Smooth muscle cell (in vitro differentiated cells): ENCODE results near the gene A3GALT2. TPM values are rescaled to one million over a fixed set of nuclear protein-coding genes. Genes with fewer than 3 reads are reported as not detected.
"Not testable (repeated sequence)": the region's sequence is repeated elsewhere in the genome, so short reads cannot be mapped to it uniquely, and the experiment has no call there.

Source experiments
- DNase-seq: peaks from one replicate; lab custom pipeline; 2025; ENCODE audit not compliant: unreplicated experiment; lab: John Stamatoyannopoulos, UW
- H2AFZ ChIP-seq: fragments of 200-600 bp; sonication (generic); 2 replicates; pipeline ENCODE4 v1.6.0; 2016; ENCODE audit warnings: antibody characterized with exemption, low read depth, mild to moderate bottlenecking
- H3F3A ChIP-seq: fragments of 200-600 bp; sonication (generic); 2 replicates; pipeline ENCODE4 v1.6.0; 2017; ENCODE audit warnings: antibody characterized with exemption, low read depth
- H3K27ac ChIP-seq: fragments of 200-600 bp; sonication (generic); 2 replicates; pipeline ENCODE4 v1.5.1; 2016; ENCODE audit warnings: low read depth, mild to moderate bottlenecking
- H3K27me3 ChIP-seq: fragments of 200-600 bp; sonication (generic); 2 replicates; pipeline ENCODE4 v1.6.1; 2016; ENCODE audit warnings: low read depth, mild to moderate bottlenecking
- H3K36me3 ChIP-seq: fragments of 200-600 bp; sonication (generic); 2 replicates; pipeline ENCODE4 v1.5.1; 2016; ENCODE audit warnings: low read depth
- H3K4me1 ChIP-seq: fragments of 200-600 bp; sonication (generic); 2 replicates; pipeline ENCODE4 v1.5.1; 2016; ENCODE audit warnings: low read depth
- H3K4me2 ChIP-seq: fragments of 200-600 bp; sonication (generic); 2 replicates; pipeline ENCODE4 v1.6.0; 2016; ENCODE audit warnings: mild to moderate bottlenecking
- H3K4me3 ChIP-seq: fragments of 200-600 bp; sonication (generic); 2 replicates; pipeline ENCODE4 v1.5.1; 2016; ENCODE audit warnings: mild to moderate bottlenecking
- H3K79me2 ChIP-seq: fragments of 200-600 bp; sonication (generic); 2 replicates; pipeline ENCODE4 v1.6.0; 2016; ENCODE audit warnings: low read depth, mild to moderate bottlenecking
- H3K9ac ChIP-seq: fragments of 200-600 bp; sonication (generic); 2 replicates; pipeline ENCODE4 v1.6.0; 2016; ENCODE audit warnings: low read depth
- H3K9me3 ChIP-seq: fragments of 200-600 bp; sonication (generic); replicated peaks from 2 replicates; pipeline ENCODE4 v1.5.1; 2016; ENCODE audit warnings: low read depth
- H4K20me1 ChIP-seq: fragments of 200-600 bp; sonication (generic); 2 replicates; pipeline ENCODE4 v1.6.0; 2016; ENCODE audit warnings: low read depth
- CTCF ChIP-seq: fragments of 200-600 bp; sonication (generic); IDR thresholded peaks from 2 replicates; pipeline ENCODE4 v1.5.1; 2017; ENCODE audit warnings: borderline replicate concordance, mild to moderate bottlenecking, antibody characterized with exemption; ENCODE audit not compliant: insufficient read depth, poor library complexity, severe bottlenecking
- WGBS: methylation state at CpG from one replicate; pipeline ENCODE4 v1.1.7; 2016; ENCODE audit warnings: low lambda C conversion rate; 5-methylcytosine and 5-hydroxymethylcytosine counted together
- polyA plus RNA-seq: library from polyadenylated mRNA; unstranded; fragments of >200 nt; fragmentation: Nextera tagmentation; extraction: Ambion mirVana; gene quantifications from 2 replicates; pipeline ENCODE4 v1.2.1, GENCODE V29; 2016
- total RNA-seq: library from RNA; depleted of rRNA; stranded (reverse); fragments of >200 nt; gene quantifications from 2 replicates; pipeline ENCODE4 v1.2.3, GENCODE V29; 2014

A3GALT2 gene
- total and polyA plus RNA-seq, 2 experiments from 2014 or later, result not detected

GRCh38 chr1:33314416-33314815 lies 6.5 kb downstream of the A3GALT2 start:
- Histone ChIP-seq H3K9me3 (no peaks in the 10 kb centered on the region), H3K27me3 (no peaks in the 10 kb centered on the region), H2AFZ (no peak overlapping the region), H4K20me1 (no peaks in the 10 kb centered on the region), H3K9ac (no peak overlapping the region), H3F3A (peaks cover 5% of the 10 kb centered on the region), H3K36me3 (no peaks in the 10 kb centered on the region), H3K79me2 (no peaks in the 10 kb centered on the region), H3K27ac (no peak overlapping the region), H3K4me2 (no peak overlapping the region), H3K4me3 (no peak overlapping the region), H3K4me1 (no peaks in the 10 kb centered on the region)
- DNase-seq, result no peak
- WGBS, result 93% methylated on average over 9 of the region's 9 CpGs
- TF ChIP-seq CTCF, result no peak

GRCh38 chr1:33312413-33312749 lies 8.5 kb downstream of the A3GALT2 start:
- no peaks in the 10 kb centered on the region for H3F3A ChIP-seq
- 60% methylated on average over 2 of the region's 5 CpGs for WGBS
- no peaks in the 10 kb centered on the region for H3K79me2 ChIP-seq
- TF ChIP-seq CTCF, result no peak
- no peak overlapping the region for H3K4me3 ChIP-seq
- DNase-seq, result no peak
- no peak overlapping the region for H3K27ac ChIP-seq
- no peaks in the 10 kb centered on the region for H4K20me1 ChIP-seq
- no peaks in the 10 kb centered on the region for H3K9me3 ChIP-seq
- no peak overlapping the region for H3K9ac ChIP-seq
- no peaks in the 10 kb centered on the region for H3K36me3 ChIP-seq
- H3K4me1 ChIP-seq, result no peaks in the 10 kb centered on the region
- H3K27me3 ChIP-seq, result no peaks in the 10 kb centered on the region
- no peak overlapping the region for H3K4me2 ChIP-seq
- no peak overlapping the region for H2AFZ ChIP-seq

- WGBS, result 95% methylated on average over 7 of the region's 7 CpGs
- DNase-seq, result no peak
- H3K4me2 ChIP-seq, result no peak overlapping the region
- H3K9me3 ChIP-seq, result no peaks in the 10 kb centered on the region
- H3K4me1 ChIP-seq, result no peaks in the 10 kb centered on the region
- peaks cover under 1% of the 10 kb centered on the region for H3K27me3 ChIP-seq
- H3K79me2 ChIP-seq, result no peaks in the 10 kb centered on the region
- no peaks in the 10 kb centered on the region for H4K20me1 ChIP-seq
- no peak overlapping the region for H3K9ac ChIP-seq
- no peaks in the 10 kb centered on the region for H3K36me3 ChIP-seq
- no peak overlapping the region for H2AFZ ChIP-seq
- H3K27ac ChIP-seq, result no peak overlapping the region
- no peak overlapping the region for H3K4me3 ChIP-seq
- no peaks in the 10 kb centered on the region for H3F3A ChIP-seq
- TF ChIP-seq CTCF, result no peak
Observed at GRCh38 chr1:33311706-33312412, 9.0 kb downstream of the A3GALT2 start.

GRCh38 chr1:33310702-33311101 lies 10.2 kb downstream of the A3GALT2 start:
- Histone ChIP-seq H3K4me2 (no peak overlapping the region), H4K20me1 (no peaks in the 10 kb centered on the region), H3K9me3 (no peaks in the 10 kb centered on the region), H3K9ac (no peak overlapping the region), H3K36me3 (no peaks in the 10 kb centered on the region), H3K4me3 (no peak overlapping the region), H3K27me3 (peaks cover 7% of the 10 kb centered on the region), H3K4me1 (no peaks in the 10 kb centered on the region), H2AFZ (no peak overlapping the region), H3F3A (no peaks in the 10 kb centered on the region), H3K79me2 (no peaks in the 10 kb centered on the region), H3K27ac (no peak overlapping the region)
- 75% methylated on average over 8 of the region's 8 CpGs for WGBS
- no peak for DNase-seq
- TF ChIP-seq CTCF, result no peak

- not testable (repeated sequence) for DNase-seq, H3K9ac ChIP-seq, H3K36me3 ChIP-seq, H3F3A ChIP-seq, H3K27me3 ChIP-seq, H3K9me3 ChIP-seq, H4K20me1 ChIP-seq, H3K4me3 ChIP-seq, H3K4me1 ChIP-seq, H2AFZ ChIP-seq, H3K27ac ChIP-seq, H3K79me2 ChIP-seq, H3K4me2 ChIP-seq
- 99% methylated on average over 14 of the region's 32 CpGs for WGBS
Observed at GRCh38 chr1:33309351-33309750, 11.5 kb downstream of the A3GALT2 start.
